ENCODE measurements around the gene CBLL1.

Gene CBLL1, protein sequence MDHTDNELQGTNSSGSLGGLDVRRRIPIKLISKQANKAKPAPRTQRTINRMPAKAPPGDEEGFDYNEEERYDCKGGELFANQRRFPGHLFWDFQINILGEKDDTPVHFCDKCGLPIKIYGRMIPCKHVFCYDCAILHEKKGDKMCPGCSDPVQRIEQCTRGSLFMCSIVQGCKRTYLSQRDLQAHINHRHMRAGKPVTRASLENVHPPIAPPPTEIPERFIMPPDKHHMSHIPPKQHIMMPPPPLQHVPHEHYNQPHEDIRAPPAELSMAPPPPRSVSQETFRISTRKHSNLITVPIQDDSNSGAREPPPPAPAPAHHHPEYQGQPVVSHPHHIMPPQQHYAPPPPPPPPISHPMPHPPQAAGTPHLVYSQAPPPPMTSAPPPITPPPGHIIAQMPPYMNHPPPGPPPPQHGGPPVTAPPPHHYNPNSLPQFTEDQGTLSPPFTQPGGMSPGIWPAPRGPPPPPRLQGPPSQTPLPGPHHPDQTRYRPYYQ
- total RNA-seq = 34.3 to 75.0 (median 43.0) reads per million in 9 experiments

DNA sequence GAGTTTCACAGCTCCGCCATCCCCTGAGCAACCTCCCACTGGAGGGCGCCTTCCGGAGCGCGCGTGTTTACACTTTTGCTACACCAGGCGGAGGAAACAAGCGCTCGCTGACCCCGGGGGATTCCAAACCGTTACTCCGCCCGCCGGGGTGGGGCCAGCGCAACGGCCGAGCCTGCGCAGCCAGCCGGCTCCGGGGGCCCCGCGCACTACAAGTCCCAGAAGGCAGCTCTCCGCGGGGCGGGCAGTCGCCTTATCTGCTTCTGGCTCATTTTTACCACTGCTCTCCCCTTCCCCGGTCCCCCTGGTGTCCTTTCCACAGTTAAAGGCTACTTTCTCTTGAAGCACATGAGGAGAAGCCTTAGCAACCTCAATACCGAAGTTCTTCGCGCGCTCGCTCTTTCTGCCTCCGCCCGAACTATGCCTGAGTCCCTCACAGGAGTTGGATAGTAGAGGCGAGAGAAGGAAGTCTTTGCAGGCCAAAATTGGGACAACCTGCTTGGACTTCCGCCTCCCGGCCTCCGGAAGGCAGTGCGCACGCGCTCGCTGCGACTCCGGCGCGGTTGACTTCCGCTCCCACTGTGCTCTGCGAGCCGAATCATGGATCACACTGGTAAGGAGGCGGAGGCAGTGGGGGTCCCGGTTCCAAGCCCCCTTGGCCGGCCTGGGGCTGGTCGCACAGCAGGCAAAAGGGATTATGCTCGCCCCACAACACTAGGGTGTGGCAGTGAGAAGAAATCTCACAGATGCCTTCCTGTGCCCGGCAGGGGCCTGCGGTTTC, at the start of gene CBLL1:
TSS of gene CBLL1 (plus strand) at position 576 of the 778 bp plus-strand sequence. CDS start at position 598, 22 bp downstream.
- peaks cover 32% of the 10 kb centered on the region for H3K36me3 Mint-ChIP-seq (ENCODE audit: insufficient read depth)
- H3K27me3 Mint-ChIP-seq = no peaks in the 10 kb centered on the region
- H3K9me3 Mint-ChIP-seq = no peaks in the 10 kb centered on the region
- peak; percentile 88 for ATAC-seq (replicated peaks)
- peaks cover 28 to 39% of the 10 kb centered on the region in 2 donors for H3K4me1 Mint-ChIP-seq (ENCODE audit: low read depth in 2 of 2)
- DNase-seq = peak; percentile 98 to 99 (median 98)
- H3K27ac Mint-ChIP-seq = peak within 1 kb of the TSS; percentile 98 to 99
- H3K4me3 Mint-ChIP-seq = peak within 1 kb of the TSS; percentile 96 to 99

DNA sequence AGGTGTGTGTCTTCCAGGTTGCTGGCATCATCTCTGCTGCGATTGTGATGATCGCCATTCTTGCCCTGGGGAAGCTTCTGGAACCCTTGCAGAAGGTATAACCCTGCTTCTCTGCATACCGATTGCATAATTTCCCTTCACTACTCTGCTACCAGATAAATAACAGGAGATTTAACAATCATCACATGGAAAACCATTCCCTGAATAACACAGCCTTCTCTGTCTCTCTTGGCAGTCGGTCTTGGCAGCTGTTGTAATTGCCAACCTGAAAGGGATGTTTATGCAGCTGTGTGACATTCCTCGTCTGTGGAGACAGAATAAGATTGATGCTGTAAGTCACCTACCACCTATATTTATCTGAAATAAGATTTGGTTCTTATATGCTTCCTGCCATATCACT, 49.6 kb upstream of the CBLL1 start:
- Mint-ChIP-seq H3K4me3 (no peak overlapping the region), H3K9me3 (no peaks in the 10 kb centered on the region), H3K36me3 (ENCODE audit: insufficient read depth) (no peaks in the 10 kb centered on the region), H3K27ac (no peak overlapping the region), H3K27me3 (peaks cover 20 to 41% of the 10 kb centered on the region in 2 donors), H3K4me1 (ENCODE audit: low read depth in 2 of 2) (no peaks in the 10 kb centered on the region)
- DNase-seq (no peak), ATAC-seq (replicated peaks) (no peak)

DNA sequence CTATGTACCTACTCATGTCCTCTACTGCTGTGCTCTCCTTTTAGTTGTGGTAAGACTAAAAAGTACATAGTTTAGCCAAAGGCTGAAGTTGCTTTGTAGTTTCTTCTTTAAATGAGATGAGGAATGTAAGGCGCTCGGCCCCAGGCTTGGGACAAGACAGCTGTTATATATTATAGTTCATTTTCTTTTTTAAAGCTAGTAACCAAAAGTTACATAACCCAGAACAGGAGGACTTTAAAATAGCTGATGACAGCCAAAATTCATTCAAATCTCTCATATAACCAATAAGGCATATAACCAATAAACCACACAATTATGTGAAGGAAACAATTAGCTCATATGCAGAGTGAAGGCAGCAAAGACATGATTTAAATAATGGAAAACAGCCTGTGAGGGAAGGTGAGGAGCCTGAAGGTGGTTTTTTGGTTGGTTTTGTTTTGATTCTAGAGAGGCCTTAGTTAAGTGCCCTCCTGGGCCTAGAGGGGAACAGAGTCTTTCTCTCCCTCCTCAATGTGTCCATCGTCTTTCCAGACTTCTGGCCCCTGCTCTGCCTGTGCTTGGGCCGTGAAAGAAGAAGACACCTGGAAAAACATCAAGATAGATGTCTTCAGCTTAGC, 47.5 kb upstream of the CBLL1 start:
- DNase-seq (no peak), ATAC-seq (replicated peaks) (no peak)
- Mint-ChIP-seq H3K27ac (no peak overlapping the region), H3K4me3 (no peak overlapping the region), H3K27me3 (peaks cover 29 to 47% of the 10 kb centered on the region in 2 donors), H3K9me3 (no peaks in the 10 kb centered on the region), H3K36me3 (ENCODE audit: insufficient read depth) (no peaks in the 10 kb centered on the region), H3K4me1 (ENCODE audit: low read depth in 2 of 2) (no peaks in the 10 kb centered on the region)

DNA sequence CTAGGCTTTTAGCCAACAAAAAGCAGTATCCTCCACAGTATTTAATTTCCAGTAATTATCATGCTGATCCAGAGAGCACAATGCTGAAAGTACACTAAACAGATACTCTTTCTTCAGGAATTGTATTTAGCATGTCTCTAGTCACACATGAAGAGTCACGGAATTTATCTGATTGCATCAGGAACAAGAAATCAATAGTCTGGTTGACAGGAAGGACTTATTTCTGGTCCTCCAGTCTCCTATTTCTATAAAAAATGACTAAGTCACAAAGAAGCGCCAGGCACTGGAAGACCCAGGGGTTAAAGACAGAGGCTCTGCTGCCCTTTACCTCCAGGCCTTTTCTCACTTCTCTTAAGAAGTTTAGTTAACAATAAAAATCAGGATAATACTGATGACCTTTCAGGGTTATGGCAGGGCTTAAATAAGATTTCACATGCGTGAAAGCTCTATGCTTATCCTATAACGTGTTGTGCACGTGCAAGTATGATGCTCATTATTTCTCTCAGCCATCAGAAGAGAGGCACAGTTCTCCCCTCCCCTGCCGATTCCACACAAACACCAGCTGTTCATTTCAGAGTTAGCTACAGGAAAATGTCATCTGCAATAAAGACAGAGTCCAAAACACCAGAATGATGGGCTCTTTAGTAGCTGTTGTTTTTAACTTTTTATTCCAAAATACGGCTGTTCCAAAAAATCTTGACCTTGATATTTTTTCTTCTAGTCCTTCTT, 46.5 kb upstream of the CBLL1 start:
- no peaks in the 10 kb centered on the region for H3K36me3 Mint-ChIP-seq (ENCODE audit: insufficient read depth)
- H3K27me3 Mint-ChIP-seq = peaks cover 25 to 50% of the 10 kb centered on the region in 2 donors

DNA sequence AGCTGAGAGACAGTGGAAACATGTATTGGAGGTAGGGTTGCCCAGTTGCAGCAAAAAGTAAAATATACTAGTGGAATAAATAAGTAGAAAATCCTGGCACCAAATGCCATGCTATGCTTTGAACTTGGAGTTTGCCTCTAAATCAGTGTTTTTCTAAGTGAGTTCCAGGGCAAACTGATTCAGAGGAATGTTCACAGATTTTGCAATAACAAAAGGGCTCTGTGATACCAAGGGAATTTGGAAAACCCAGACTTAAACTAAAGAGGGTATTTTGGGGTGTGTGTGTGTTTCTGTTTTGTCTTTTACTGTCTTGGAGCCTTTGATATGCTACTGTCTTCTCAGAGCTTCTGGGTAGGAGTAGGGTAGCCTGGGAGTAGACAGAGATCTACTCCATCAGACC, 43.4 kb upstream of the CBLL1 start:
- no peak overlapping the region for H3K4me3 Mint-ChIP-seq
- no peaks in the 10 kb centered on the region for H3K4me1 Mint-ChIP-seq (ENCODE audit: low read depth in 2 of 2)
- no peaks in the 10 kb centered on the region for H3K36me3 Mint-ChIP-seq (ENCODE audit: insufficient read depth)
- DNase-seq (no peak), ATAC-seq (replicated peaks) (no peak)
- peaks cover 13 to 22% of the 10 kb centered on the region in 2 donors for H3K27me3 Mint-ChIP-seq
- H3K27ac Mint-ChIP-seq = no peak overlapping the region
- H3K9me3 Mint-ChIP-seq = no peaks in the 10 kb centered on the region

More for the DNA sequence above, 46.5 kb upstream of the CBLL1 start:
- no peaks in the 10 kb centered on the region for H3K9me3 Mint-ChIP-seq
- H3K27ac Mint-ChIP-seq = no peak overlapping the region
- DNase-seq (no peak), ATAC-seq (replicated peaks) (no peak)
- H3K4me3 Mint-ChIP-seq = no peak overlapping the region
- no peaks in the 10 kb centered on the region for H3K4me1 Mint-ChIP-seq (ENCODE audit: low read depth in 2 of 2)

DNA sequence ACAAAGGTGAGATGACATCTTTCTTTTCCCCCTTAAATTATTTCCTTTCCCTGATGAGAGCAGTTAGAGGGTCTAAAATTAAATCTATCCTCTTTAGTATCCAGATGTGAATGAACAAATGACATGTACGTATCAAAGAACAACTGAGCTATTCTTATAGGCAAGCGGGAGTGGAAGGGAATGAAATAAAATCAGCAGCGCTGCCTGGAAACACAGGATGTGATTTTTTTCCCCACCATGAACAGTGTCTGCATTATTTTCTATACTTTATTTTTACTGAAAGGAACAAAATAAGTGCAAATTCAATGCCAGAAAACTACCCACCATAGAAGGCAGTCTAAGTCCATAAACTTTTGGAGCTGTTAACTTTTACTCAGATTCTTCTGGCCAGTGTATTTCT, 42.8 kb upstream of the CBLL1 start:
- Mint-ChIP-seq H3K36me3 (ENCODE audit: insufficient read depth) (no peaks in the 10 kb centered on the region), H3K27ac (no peak overlapping the region), H3K4me3 (no peak overlapping the region), H3K4me1 (ENCODE audit: low read depth in 2 of 2) (no peaks in the 10 kb centered on the region), H3K27me3 (peaks cover 13 to 22% of the 10 kb centered on the region in 2 donors), H3K9me3 (no peaks in the 10 kb centered on the region)
- no peak for DNase-seq
- ATAC-seq (replicated peaks) = no peak

DNA sequence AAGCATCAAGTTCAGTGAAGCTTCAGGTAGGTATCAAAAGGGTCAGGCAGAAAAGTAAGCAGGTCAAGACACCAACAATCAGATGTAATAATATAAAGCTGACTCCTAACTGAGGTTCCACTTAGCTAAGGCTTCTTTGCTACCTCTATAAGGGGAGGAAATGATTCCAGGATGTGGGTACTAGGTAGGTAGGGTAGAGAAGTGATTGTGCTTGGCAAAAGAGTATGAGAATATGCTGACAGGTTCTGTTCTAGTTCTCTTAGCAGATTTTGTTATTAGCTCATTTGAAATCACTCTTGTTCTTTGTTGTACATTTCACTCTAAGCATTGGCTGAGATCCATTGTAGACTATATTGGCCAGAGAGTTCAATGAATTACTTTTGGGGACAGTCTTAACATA, 40.7 kb upstream of the CBLL1 start:
- DNase-seq = no peak
- Mint-ChIP-seq H3K4me1 (ENCODE audit: low read depth in 2 of 2) (no peaks in the 10 kb centered on the region), H3K4me3 (no peak overlapping the region), H3K27ac (peak overlapping the region in 1 of 2 donors; percentile 14), H3K36me3 (ENCODE audit: insufficient read depth) (no peaks in the 10 kb centered on the region), H3K27me3 (peaks cover 13 to 22% of the 10 kb centered on the region in 2 donors), H3K9me3 (no peaks in the 10 kb centered on the region)
- no peak for ATAC-seq (replicated peaks)

DNA sequence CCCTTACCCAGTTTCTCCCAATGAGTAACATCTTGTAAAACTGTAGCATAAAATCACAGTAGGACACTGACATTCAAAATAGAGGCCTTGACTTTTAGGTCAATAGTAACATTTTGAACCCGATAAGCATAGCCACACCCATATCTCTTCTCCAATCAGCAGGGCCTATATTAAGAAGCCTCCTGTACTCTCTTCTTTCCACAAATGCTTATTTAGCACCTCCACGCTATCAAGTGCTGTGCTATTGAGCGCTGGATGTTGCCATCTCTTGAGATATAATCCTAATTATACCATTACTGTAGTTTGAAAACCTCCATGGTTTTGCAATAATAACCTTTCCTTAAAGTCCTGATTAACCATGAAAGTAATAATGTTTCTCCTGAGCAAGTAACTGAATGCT, 40.1 kb upstream of the CBLL1 start:
- Mint-ChIP-seq H3K27ac (no peak overlapping the region), H3K36me3 (ENCODE audit: insufficient read depth) (no peaks in the 10 kb centered on the region), H3K9me3 (no peaks in the 10 kb centered on the region)

DNA sequence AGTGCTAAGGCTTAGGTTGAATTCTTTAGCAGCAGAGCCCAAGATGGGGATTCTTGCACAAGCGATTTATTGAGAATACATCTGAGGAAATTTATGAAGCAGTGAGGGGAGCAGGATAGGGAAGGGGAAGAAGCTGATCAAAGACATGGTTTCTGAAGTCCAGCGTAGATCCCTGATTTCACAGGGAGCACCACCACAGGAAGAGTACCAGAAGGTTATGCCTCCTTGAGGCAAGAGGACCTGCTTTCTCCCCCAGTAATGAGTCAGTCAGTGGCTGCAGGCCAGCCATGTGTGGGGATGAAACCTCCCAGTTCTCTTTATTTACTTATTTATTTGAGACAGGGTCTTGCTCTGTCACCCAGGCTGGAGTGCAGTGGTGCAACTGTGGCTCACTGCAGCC, 35.0 kb upstream of the CBLL1 start:
- H3K27me3 Mint-ChIP-seq = peaks cover 9 to 13% of the 10 kb centered on the region in 2 donors
- no peaks in the 10 kb centered on the region for H3K36me3 Mint-ChIP-seq (ENCODE audit: insufficient read depth)
- ATAC-seq (replicated peaks) (no peak), DNase-seq (no peak)
- no peaks in the 10 kb centered on the region for H3K4me1 Mint-ChIP-seq (ENCODE audit: low read depth in 2 of 2)
- H3K27ac Mint-ChIP-seq = no peak overlapping the region
- H3K9me3 Mint-ChIP-seq = no peaks in the 10 kb centered on the region
- no peak overlapping the region for H3K4me3 Mint-ChIP-seq

More for the DNA sequence above, 40.1 kb upstream of the CBLL1 start:
- Mint-ChIP-seq H3K27me3 (peaks cover 13 to 22% of the 10 kb centered on the region in 2 donors), H3K4me3 (no peak overlapping the region), H3K4me1 (ENCODE audit: low read depth in 2 of 2) (no peaks in the 10 kb centered on the region)
- DNase-seq (no peak), ATAC-seq (replicated peaks) (no peak)

DNA sequence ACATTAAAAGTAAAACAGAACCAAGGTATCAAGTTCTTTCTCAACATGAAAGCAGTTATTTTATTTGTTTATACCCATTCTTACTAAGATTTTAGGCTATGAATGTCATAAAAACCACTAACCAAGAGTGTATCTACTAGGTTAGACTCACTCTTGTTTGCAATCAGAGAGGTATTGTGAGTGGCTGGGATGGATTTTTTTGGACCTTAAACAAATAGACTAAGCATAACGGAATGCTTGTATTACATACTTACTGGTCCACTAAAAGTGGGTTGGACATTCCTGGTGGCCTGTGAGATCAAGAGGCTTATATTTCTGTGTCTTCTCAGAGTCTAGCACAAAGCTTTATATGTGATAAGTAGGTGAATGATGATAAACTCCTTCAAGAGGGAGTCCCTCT, 32.6 kb upstream of the CBLL1 start:
- ATAC-seq (replicated peaks) (no peak), DNase-seq (no peak)

DNA sequence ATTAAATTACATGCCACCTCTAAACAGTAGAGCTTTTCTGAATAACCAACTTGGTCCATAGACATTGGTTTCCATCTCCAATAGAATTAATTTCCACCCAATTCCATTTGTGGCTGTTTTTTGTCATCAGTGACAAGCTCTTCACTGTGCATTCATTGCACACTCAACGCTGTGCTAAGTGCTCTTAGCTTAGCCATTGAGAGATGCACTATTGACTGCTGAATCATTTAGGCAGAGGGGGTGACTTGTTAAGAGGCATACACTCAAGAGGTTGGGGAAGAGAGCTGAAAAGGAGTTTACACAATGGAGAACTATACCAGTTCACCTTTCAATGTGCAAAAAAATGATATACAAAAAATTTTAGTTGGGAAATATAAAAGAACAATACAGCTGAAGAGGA, 31.9 kb upstream of the CBLL1 start:
- Mint-ChIP-seq H3K4me3 (no peak overlapping the region), H3K27ac (no peak overlapping the region), H3K36me3 (ENCODE audit: insufficient read depth) (no peaks in the 10 kb centered on the region), H3K4me1 (ENCODE audit: low read depth in 2 of 2) (no peaks in the 10 kb centered on the region), H3K27me3 (peaks cover 9 to 13% of the 10 kb centered on the region in 2 donors), H3K9me3 (no peaks in the 10 kb centered on the region)
- DNase-seq (no peak), ATAC-seq (replicated peaks) (no peak)

More for the DNA sequence above, 32.6 kb upstream of the CBLL1 start:
- no peak overlapping the region for H3K27ac Mint-ChIP-seq
- no peaks in the 10 kb centered on the region for H3K4me1 Mint-ChIP-seq (ENCODE audit: low read depth in 2 of 2)
- no peaks in the 10 kb centered on the region for H3K9me3 Mint-ChIP-seq
- H3K4me3 Mint-ChIP-seq = no peak overlapping the region
- H3K27me3 Mint-ChIP-seq = peaks cover 9 to 13% of the 10 kb centered on the region in 2 donors
- H3K36me3 Mint-ChIP-seq (ENCODE audit: insufficient read depth) = no peaks in the 10 kb centered on the region

DNA sequence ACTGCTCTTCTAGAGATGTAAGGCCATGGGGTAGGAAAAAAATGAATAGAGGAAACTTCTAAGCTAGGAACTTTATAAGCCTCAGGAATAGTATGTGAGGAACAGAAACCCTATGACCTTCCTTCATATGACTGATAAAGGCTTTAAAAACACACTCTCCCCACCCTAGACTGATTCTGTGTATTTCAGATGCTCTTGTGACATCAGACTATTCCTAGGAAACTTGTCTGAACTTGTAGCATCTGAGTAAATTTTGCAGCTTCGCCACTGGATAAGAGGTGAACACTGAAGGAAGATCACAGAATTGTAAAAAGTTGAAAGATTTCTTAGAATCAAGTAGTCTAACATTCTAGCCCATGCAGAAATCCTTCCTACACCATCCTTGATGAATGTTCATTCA, 31.0 kb upstream of the CBLL1 start:
- Mint-ChIP-seq H3K36me3 (ENCODE audit: insufficient read depth) (no peaks in the 10 kb centered on the region), H3K4me1 (ENCODE audit: low read depth in 2 of 2) (no peaks in the 10 kb centered on the region), H3K27ac (no peak overlapping the region), H3K4me3 (no peak overlapping the region), H3K27me3 (peaks cover 9 to 13% of the 10 kb centered on the region in 2 donors), H3K9me3 (no peaks in the 10 kb centered on the region)
- DNase-seq (no peak), ATAC-seq (replicated peaks) (no peak)

DNA sequence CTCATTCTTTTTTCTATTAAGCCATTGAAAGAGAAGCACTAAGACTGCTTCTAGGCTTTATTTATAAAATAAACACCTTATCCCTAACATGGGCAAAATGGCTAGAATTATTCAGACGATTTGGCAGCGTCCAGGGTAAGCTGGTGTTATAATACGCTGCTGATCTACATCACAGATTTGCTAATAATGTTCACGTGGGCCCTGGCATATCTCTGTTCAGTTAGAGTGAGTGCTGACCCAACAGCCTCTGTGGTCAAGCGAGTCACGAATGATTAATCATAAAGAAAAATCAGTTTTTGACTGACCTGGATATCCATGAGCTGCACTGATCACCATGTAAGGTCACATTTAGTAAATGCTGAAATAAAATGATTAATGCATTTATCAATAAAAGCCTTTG, 28.4 kb upstream of the CBLL1 start:
- Mint-ChIP-seq H3K9me3 (no peaks in the 10 kb centered on the region), H3K27me3 (peaks cover 9 to 25% of the 10 kb centered on the region in 2 donors), H3K4me3 (no peak overlapping the region), H3K4me1 (ENCODE audit: low read depth in 2 of 2) (no peaks in the 10 kb centered on the region), H3K36me3 (ENCODE audit: insufficient read depth) (no peaks in the 10 kb centered on the region), H3K27ac (no peak overlapping the region)
- DNase-seq (no peak), ATAC-seq (replicated peaks) (no peak)

Measured in effector memory CD8-positive, alpha-beta T cell (primary cell).